HT-29 (cell line): Measurements from ENCODE around the gene OAF. TPM values are rescaled to one million over a fixed set of nuclear protein-coding genes. Genes with fewer than 3 reads are reported as not detected.

Source experiments
- DNase-seq: peaks from one replicate; pipeline ENCODE4 v3.0.0-alpha.2; 2015; ENCODE audit warnings: low spot score
- total RNA-seq: library from RNA; depleted of rRNA; stranded (reverse); fragments of >200 nt; shearing (Covaris generic); gene quantifications from 2 replicates; pipeline ENCODE4 v1.2.3, GENCODE V29; 2014

The OAF gene
- total RNA-seq, 1 experiment from 2014 or later: 87.3 TPM

GRCh38 chr11:120201653-120202052 is 9.2 kb upstream of the OAF start:
- no peak for DNase-seq

DNA sequence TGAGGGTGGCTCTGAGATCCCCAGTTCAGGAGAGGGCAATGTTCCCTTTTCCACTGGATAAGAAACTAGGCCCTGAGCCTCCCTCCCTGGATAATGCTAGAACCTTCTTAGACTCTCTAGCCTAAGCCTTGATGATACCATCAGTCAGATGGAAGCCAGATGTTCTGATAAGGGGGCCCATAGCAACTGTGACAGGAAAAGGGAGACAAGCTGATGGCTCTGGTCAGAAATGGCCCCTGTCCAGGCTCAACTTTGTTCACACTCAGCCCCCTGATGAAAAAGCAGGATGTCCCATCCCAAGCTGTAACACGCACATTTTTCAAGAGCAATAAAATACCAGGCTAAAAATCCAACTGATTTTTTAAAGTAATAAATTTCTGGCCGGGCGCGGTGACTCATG is 7.2 kb upstream of the OAF start:
- no peak for DNase-seq

DNA sequence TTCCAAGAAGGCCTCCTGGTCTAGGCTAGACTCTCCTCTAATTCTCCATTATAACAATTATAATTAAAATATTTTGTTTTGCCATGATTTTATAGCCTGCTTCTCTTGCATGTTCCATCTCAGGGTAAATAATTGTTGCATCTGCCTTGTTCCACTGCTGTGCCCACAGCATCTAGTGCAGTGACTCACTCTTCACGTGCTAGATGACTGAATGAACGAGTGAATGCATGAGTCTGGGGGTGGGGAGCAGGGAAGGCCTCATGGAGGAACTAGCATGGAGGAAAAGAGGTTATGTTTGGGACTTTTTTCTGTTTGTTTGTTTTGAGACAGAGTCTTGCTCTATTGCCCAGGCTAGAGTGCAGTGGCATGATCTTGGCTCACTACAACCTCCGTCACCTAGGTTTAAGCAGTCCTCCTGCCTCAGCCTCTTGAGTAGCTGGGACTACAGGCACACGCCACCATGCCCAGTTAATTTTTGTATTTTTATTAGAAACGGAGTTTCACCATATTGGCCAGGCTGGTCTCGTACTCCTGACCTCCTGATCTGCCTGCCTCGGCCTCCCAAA is 5.2 kb upstream of the OAF start:
- DNase-seq: no peak

DNA sequence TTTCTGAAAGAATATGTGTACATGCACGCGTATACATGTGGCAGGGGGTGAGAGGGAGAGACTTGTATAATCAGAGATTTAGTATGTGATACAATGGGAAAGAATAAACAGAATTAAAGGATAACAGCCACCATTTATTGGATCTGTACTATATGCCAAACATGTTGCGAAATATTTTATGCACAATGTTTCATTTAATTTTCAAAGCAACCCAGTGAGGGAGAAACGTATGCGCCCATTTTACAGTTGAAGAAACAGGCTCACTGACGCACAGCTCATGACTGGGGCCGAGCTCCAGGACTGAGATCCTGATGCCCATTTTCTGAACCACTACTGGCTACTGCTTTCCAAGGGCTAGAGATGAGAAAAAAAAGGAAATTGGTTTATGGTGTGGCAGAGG is 3.3 kb upstream of the OAF start:
- no peak for DNase-seq

- DNase-seq: no peak
Measured at GRCh38 chr11:120208001-120208441, 2.8 kb upstream of the OAF start.

- DNase-seq: peak; percentile 55
Measured at GRCh38 chr11:120208777-120209176, 2.1 kb upstream of the OAF start.

GRCh38 chr11:120209746-120210625 is 846 bp upstream of the OAF start:
- no peak for DNase-seq

- DNase-seq: peak; percentile 59
Measured at GRCh38 chr11:120211522-120212258, 858 bp downstream of the OAF start.

- DNase-seq: peak; percentile 39
Measured at GRCh38 chr11:120212259-120212878, 1.5 kb downstream of the OAF start.

GRCh38 chr11:120212926-120213325 is 2.1 kb downstream of the OAF start:
- DNase-seq: peak; percentile 54

DNA sequence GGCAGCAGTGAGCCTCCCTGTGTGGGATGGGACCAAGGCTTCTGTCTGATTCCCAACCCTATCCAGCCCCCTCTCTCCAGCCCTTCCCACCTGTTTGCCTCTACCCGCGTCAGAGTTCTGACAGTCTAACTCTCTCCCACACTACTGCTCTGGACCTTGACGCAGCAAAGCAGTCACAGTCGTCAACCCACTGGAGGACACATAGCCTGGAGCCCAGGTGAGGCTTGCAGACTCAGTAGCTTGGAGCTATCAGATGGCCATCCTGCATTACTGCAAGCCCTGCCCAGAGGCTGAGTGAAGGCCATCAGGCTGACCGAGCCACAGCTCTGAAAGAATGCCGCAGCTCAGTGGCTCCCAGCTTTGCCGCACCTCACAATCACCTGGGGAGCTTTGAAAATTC is 3.7 kb downstream of the OAF start:
- DNase-seq: no peak

DNA sequence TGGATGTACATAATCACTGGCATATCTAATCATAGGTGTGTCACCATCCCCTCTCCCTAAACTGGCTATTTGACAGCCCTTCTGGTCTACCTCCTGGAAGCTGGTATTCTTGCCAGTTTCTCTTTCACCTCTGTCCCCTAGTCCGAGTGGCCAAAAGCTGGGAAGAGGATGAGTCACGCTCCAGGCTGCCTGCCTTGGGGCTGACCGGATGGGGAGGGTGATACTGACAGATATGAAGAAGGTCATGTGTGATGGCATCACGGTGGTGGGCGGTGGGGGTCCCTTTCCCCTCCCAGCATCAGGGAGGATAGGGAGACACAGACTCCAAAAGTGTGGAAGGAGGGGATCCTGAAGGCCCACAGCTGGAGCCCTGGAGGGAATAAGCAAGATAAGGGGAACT is 4.8 kb downstream of the OAF start:
- DNase-seq: peak; percentile 26

- DNase-seq: no peak
Measured at GRCh38 chr11:120216426-120217102, 5.7 kb downstream of the OAF start.

- no peak for DNase-seq
Measured at GRCh38 chr11:120217526-120217925, 6.7 kb downstream of the OAF start.

GRCh38 chr11:120217941-120218694 is 7.3 kb downstream of the OAF start:
- no peak for DNase-seq

DNA sequence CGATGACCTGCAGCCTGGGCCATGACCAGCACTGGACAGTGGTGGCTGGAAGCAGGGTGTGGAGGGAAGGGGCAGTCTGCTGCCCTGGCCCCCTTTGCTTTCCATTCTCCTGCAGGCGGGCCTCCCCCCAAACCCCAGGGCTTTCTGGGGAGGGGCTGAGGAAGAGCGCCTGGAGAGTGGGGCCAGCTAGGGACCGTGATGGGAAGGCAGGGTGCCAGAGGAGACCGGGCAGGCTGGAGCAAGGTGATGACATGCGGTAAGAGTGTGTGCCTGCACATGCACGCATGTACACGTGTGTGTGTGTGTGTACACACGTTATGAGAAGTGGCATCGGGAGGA is 7.8 kb downstream of the OAF start:
- DNase-seq: no peak

DNA sequence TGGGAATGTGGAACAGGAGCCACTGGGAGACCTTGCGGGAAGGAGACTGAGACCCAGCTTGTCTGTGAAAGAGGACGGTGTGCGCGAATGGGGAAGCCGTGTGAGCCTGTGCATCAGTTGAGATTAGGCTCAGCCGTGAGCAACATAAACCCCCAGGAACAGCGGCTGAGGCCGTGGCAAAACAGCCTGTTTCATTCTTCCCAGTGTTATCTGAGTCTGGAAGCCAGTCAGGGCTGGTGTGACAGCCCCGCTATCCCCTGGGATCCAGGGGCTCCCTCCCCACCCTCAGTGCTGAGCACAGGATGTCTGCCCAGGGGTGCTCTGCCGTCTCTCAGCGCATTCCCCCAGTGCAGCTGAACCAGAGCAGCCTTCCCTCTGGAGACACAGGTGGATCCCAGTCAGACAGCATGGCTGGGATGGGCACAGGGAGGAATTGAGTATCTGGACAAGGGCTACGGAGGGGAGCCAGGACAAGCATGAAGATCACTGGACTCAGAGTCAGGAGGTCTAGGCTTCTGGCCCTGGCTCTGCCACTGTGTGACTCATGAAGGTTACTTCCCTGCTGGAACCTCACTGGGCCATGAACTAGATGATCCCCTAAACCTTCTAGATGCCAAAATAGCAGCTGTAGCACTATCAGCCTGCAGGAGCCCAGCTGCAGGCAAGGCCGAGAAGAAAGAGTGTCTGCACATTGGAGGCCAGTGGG is 8.6 kb downstream of the OAF start:
- DNase-seq: no peak

DNA sequence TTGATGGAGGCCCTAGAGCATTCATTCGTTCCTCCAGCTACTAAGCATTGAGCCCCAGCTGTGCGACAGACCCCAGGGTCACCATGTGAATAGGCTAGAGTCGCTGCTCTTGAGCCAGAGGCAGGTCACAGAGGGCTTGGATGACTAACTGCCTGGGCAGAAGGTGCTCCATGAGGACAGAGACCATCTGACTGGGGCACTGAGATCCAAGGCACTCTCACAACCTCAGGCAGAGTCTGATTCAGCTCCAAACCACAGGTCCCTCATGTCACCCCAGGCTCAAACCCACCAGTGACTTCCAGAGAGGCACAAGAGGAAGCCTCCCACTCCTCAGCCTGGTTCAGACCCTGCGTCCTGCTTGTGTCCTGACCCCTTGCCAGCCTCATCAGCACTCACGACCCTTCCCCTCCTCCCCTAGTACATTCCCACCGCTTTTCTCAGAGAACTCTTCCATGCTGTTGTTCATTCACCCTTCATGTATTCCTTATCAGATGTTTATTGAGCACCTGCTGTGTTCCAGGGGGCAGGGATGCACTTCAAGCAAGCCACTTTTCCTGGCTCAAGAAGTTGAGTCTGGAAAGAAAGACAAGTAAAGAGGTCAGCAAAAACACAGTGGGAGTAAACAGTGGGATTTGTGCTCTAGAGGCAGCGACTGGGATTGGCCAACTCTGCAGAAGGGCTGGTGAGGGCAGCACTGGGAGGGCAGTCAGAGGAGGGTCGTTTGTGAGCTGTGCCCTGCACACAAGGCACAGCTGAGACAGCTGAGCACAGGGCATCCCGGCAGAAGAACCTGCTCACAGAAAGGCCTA is 9.3 kb downstream of the OAF start:
- DNase-seq: no peak

DNA sequence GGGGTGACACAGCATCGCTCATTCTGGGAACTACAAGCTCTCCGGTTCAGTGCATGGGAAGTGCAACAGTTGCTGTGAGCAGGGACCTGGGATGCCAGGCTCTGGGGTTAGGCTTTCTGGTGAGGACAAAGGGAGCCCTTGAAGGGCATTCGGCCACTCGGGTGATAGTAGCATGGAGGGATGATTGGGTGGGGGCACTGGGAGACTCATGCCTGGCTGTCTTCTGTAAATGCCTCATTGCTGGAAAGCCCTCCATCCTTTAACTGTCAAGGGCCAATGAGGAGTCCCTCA is 9.9 kb downstream of the OAF start:
- DNase-seq: no peak
